GM12878 (cell line): ENCODE measurements around the gene FAM193A. TPM values are rescaled to one million over a fixed set of nuclear protein-coding genes. Genes with fewer than 3 reads are reported as not detected.

Source experiments
- ATF7 ChIP-seq: fragments of 450-650 bp; IDR thresholded peaks from 2 replicates; pipeline ENCODE4 v1.6.1; 2016; ENCODE audit warnings: low read depth, mild to moderate bottlenecking
- CREM ChIP-seq: IDR thresholded peaks from 2 replicates; pipeline ENCODE4 v1.6.1; 2014; ENCODE audit warnings: antibody characterized with exemption, low read depth
- HDAC2 ChIP-seq: fragments of 200-600 bp; sonication (generic); IDR thresholded peaks from 2 replicates; pipeline ENCODE4 v1.6.1; 2017
- HDAC6 ChIP-seq: fragments of 200-600 bp; sonication (generic); IDR thresholded peaks from one replicate; pipeline ENCODE4 v1.8.0; 2017; ENCODE audit warnings: antibody characterized with exemption; ENCODE audit not compliant: unreplicated experiment
- IRF4 ChIP-seq: IDR thresholded peaks from 2 replicates; pipeline ENCODE4 v1.6.1; 2011; ENCODE audit warnings: low read depth, low read length
- IRF5 ChIP-seq: fragments of 450-650 bp; IDR thresholded peaks from 2 replicates; pipeline ENCODE4 v1.6.1; 2017; ENCODE audit warnings: borderline replicate concordance
- KAT2A ChIP-seq: conservative IDR thresholded peaks from 2 replicates; pipeline ENCODE4 v1.6.1; 2011; ENCODE audit warnings: low read depth, low read length; ENCODE audit not compliant: control insufficient read depth
- MLLT1 ChIP-seq: fragments of 450-650 bp; IDR thresholded peaks from 2 replicates; pipeline ENCODE4 v1.6.1; 2016; ENCODE audit warnings: mild to moderate bottlenecking
- MTA2 ChIP-seq: fragments of 450-650 bp; IDR thresholded peaks from 2 replicates; pipeline ENCODE4 v1.6.1; 2016; ENCODE audit warnings: low read depth, mild to moderate bottlenecking, moderate library complexity
- NFIC ChIP-seq: IDR thresholded peaks from 2 replicates; pipeline ENCODE4 v1.6.1; 2012; ENCODE audit warnings: low read depth, mild to moderate bottlenecking, inconsistent platforms, low read length, moderate library complexity
- PBX3 ChIP-seq: IDR thresholded peaks from 2 replicates; pipeline ENCODE4 v1.6.1; 2011; ENCODE audit warnings: mild to moderate bottlenecking, low read depth, low read length, moderate library complexity; ENCODE audit not compliant: insufficient replicate concordance
- SIN3A ChIP-seq: IDR thresholded peaks from 2 replicates; pipeline ENCODE4 v1.6.1; 2012; ENCODE audit warnings: low read depth, low read length, improper control_type of control experiment
- SKIL ChIP-seq: fragments of 450-650 bp; IDR thresholded peaks from 2 replicates; pipeline ENCODE4 v1.6.1; 2017; ENCODE audit warnings: mild to moderate bottlenecking, low read depth, inconsistent platforms; ENCODE audit not compliant: poor library complexity, severe bottlenecking
- SMAD1 ChIP-seq: fragments of 450-650 bp; IDR thresholded peaks from 2 replicates; pipeline ENCODE4 v1.6.1; 2018; ENCODE audit warnings: mild to moderate bottlenecking, low read depth; ENCODE audit not compliant: partially characterized antibody
- USF2 ChIP-seq: IDR thresholded peaks from 2 replicates; pipeline ENCODE4 v1.6.1; 2011; ENCODE audit warnings: low read depth, low read length, improper control_type of control experiment, borderline replicate concordance
- ZNF384 ChIP-seq: IDR thresholded peaks from 2 replicates; pipeline ENCODE4 v1.6.1; 2012; ENCODE audit warnings: low read depth, mild to moderate bottlenecking, low read length, improper control_type of control experiment, borderline replicate concordance
- ZNF687 ChIP-seq: fragments of 450-650 bp; IDR thresholded peaks from 2 replicates; pipeline ENCODE4 v1.6.1; 2017; ENCODE audit warnings: mild to moderate bottlenecking, moderate library complexity
- polyA plus RNA-seq, 11 experiments: library from polyadenylated mRNA; depleted of rRNA in 4 of 11; unstranded in 6 of 11; stranded (reverse) in 5 of 11; fragments of >200 nt; fragmentation: Nextera tagmentation in 4 of 11; fragmentation: Illumina TruSeq in 1 of 11; extraction: Ambion mirVana in 4 of 11; extraction: Trizol in 1 of 11; gene quantifications; 1 replicate in 1 of 11; 2 replicates in 10 of 11; pipeline versions ENCODE4 v1.2.1 to v1.2.3, GENCODE V29; 2011 to 2016; ENCODE audit warnings: inconsistent platforms in 2 of 11, missing spikeins in 2 of 11, low read depth in 1 of 11
- total RNA-seq, 4 experiments: library from RNA; depleted of rRNA in 3 of 4; stranded (reverse); fragments of >200 nt in 3 of 4; fragmentation: Illumina TruSeq in 1 of 4; extraction: Trizol in 1 of 4; gene quantifications; 2 replicates each; pipeline versions ENCODE4 v1.2.1 to v1.2.3, GENCODE V29; 2013 to 2021

The FAM193A gene
- total and polyA plus RNA-seq, 10 of the 15 experiments (the other 5 are each of a cell fraction or from before 2014, with no cell fraction given) = 0.52 to 23.3 (median 7.4) TPM

- TF ChIP-seq SKIL = peak; percentile 51
- TF ChIP-seq IRF5 = no peak
- no peak for TF ChIP-seq SIN3A
- TF ChIP-seq PBX3 = peak; percentile 20
- TF ChIP-seq IRF4 = 0 out of 2 replicates have a peak, but pooled peaks have one; percentile 52
- TF ChIP-seq ATF7 = peak; percentile 67
- TF ChIP-seq ZNF384 = no peak
- TF ChIP-seq HDAC2 = no peak
- peak; percentile 54; the same call in 1 of the 2 replicates for TF ChIP-seq CREM
- TF ChIP-seq USF2 = no peak
- TF ChIP-seq MTA2 = 0 out of 2 replicates have a peak, but pooled peaks have one; percentile 23
- no peak for TF ChIP-seq KAT2A
- peak; percentile 24; the same call in 1 of the 2 replicates for TF ChIP-seq ZNF687
- no peak for TF ChIP-seq HDAC6
- 0 out of 2 replicates have a peak, but pooled peaks have one; percentile 49 for TF ChIP-seq MLLT1
- TF ChIP-seq NFIC = 0 out of 2 replicates have a peak, but pooled peaks have one; percentile 19
- peak; percentile 59 for TF ChIP-seq SMAD1
Observed at GRCh38 chr4:2497931-2498330, 38.5 kb upstream of the FAM193A start (continued).
